Cardiac septum (tissue), 1 donor: Measurements from ENCODE around the gene RPTN. TPM values are rescaled to one million over a fixed set of nuclear protein-coding genes. Genes with fewer than 3 reads are reported as not detected.
"Not testable (repeated sequence)": the region's sequence is repeated elsewhere in the genome, so short reads cannot be mapped to it uniquely, and the experiment has no call there.

Experiments used
- DNase-seq: peaks from one replicate; pipeline ENCODE4 v3.0.0-alpha.2; 2020; ENCODE audit warnings: low spot score
- intact Hi-C: fragments of 100-400 bp; cut with DNase I; formaldehyde crosslinking; loops from one replicate; pipeline ENCODE4 v1.14.0; 2022
- total RNA-seq: library from RNA; stranded (reverse); fragmentation: NEBNext Ultra II Directional; extraction: Animal tissue kit (Norgen Biotek cat#: 25700); gene quantifications from one replicate; pipeline ENCODE4 v1.2.1, GENCODE V29; 2021
- donor health status: DM: no; HTN: no; CAD: no.

The RPTN gene
- total RNA-seq, 1 donor from 2014 or later: not detected

DNA sequence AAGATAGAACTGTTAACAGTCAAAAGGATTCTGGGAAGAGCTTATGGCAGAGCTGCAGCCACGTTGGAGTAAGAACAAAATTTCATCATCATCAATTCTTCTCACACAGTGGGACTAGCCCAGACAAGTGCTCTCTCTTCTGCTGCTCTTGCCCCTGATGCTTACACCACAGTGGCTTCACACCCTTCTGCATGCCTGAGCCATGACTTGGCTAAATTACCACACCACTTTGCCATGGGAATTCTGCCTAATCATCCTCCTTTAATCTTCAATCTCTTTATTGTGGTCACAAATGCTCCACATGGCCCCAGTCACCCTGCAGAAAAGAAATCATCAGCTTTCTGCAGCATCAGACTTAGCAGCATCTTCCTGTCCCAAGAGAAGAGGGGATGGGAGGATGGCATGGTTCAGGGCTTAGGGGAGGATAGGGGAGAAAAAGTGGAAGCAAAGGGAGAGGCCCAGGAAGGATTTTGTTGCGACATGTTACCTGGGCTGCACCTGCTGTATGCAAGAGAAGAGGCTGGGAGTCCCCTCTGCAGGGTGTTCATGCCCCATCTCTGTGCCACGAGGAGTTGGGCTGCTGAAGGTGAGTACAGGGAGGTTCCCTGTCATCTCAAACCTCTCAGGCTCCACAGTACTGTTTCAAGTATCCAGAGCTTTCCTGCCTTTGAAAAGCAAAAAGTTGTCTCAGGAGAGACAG is 9.0 kb upstream of the RPTN start:
- DNase-seq: no peak

DNA sequence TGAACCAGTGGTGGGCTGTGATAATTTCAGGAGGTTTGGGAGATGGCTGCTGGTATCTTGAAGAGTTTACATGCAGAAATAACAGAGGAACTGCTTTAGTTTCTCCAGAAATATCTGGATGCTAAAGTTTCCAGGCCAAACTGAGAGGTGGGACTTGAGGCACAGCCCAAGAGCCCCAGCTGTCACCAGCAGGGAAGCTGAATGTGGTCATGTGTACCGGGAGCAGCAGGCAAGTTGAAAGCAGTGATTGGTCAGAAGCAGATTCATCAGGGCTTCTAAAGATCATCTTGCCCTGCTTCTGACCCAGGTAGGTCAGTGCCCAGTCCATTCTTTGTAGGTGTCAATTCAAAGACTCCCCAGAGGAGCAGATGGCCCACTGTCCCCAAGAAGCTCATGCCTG is 7.9 kb upstream of the RPTN start:
- intact Hi-C loops: no loop called here
- no peak for DNase-seq

More for the DNA sequence above, 9.0 kb upstream of the RPTN start:
- intact Hi-C loops: no loop called here

DNA sequence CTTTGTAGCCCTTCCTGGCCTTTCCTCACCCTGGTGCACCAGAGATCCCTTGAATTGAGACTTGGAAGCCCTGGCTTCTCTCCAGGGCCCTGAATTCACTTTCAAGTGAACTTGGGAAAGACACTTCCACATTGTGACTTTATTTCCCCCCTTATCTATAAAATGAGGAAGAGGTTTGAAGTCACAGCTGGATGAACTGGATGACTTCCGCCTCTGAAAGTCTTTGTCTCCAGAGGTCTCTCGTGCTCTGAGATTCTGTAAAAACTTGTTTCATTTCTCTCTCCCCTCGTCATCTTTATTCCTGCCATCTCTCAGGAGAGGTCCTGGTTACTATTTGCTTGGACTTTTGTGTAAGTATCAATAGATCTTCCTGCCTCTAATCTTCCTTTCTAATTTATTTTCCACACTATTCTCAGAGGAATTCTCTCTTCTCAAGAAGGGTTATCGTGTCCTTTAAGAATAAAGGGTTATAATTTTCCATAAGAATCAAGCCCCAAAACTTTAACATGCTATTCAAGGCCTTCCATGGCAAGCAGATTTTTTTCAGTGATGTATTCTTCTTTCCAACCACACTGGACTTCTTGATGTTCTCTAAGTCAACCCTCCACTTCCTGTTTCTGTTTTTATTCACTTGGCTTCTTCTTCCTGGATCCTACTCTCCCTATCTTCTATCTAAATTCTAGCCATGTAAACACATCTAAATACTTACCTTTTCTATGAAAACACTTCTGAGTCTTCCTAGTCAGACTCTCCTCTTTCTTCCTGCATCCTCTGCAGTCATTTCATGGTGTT is 6.5 kb upstream of the RPTN start:
- no peak for DNase-seq
- intact Hi-C loops: no loop called here

DNA sequence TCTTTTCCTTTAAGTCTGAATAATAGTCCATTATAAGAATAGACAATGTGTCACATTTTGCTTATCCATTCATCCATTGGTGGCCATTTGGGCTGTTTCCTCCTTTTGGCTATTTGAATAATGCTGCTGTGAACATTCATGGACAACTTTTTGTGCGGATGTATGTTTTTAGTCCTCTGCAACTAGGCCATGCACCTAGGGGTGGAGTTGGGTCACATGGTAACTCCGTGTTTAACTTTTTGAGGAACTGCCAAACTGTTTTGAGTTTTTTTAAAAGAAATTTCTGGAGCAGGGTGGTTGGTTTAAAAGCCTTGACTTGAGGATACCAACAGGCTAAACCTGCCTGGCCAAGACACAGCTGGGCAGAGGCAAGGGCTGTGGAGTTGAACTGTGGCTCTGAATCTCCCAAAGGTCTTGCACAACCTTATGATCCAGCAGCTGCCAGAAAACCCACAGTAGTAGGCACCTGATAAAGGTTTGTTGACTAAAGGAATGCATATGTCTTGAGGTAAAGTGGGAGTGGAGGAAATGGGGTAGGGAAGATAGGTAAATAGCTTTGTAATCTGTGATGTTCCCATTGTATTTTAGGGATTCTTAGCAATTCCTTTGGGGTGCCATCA is 5.6 kb upstream of the RPTN start:
- no peak for DNase-seq
- intact Hi-C loops: no loop called here

DNA sequence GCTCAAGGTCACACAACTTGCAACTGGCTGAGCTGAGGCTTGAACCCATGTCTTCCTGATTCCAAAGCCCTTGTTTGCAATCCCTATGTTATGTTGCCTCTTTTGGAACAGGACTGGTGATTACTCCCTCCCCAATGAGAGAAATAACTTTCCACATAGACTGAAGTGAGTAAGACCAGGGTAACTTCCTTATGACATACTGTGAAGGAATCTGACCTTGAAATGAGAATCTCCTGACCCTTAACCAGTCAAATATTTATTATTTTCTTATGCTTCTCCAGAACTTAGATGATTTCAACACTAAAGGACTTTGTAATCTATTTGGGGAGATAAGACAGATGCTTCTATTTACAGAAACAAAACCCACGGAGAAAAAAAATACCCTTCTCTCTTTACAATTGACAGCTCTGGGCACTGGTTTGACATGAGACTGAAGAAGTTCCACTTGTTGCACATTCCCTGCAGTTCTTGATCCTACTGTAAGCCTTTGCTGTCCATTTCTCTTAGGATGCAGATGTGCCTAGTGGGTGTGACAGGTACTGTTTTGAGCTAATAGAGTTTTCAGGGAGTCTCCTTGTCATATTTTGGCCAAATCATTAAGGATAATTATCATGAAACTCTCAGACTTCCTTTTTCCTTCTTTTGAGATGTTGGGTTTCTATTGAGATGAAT is 3.9 kb upstream of the RPTN start:
- DNase-seq: no peak
- intact Hi-C loops: no loop called here

DNA sequence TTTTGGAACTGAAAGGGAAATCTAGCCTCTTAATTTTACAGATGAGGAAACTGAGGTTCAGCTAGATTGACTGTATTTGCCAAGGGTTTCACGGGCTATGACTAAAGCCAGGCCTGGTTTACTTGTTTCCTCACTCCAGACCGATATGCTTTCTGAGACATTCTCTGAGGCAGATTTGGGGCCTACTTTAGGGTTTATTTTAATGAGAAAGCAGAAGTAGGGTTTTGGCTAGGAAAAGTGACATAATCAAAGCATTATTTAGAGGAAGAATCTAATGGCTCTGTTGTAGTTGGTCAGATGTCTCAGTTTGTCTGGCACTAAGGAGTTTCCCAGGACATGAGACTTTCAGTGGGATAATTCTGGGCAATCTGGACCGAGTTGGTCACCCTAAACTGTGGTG is 1.5 kb upstream of the RPTN start:
- intact Hi-C loops: no loop called here
- no peak for DNase-seq

DNA sequence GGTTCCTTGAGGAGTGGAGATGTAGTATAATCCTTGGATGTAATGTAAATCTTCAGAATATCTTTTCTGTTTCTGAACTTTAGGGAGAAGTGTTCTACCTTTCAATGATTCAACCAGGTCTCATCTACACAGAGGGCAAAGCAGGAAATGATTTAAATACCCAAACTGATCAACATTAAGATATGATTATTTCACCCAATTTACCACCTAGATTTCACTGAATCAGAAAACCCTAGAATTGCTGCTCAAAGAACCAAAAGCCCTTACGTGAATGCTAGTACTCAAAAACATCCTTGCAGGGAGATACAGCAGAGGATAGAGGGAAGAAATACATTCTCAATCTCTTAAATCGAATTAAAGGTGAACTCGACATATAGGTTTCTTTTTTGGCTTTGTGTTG is 5.0 kb downstream of the RPTN start:
- intact Hi-C loops: no loop called here
- no peak for DNase-seq

DNA sequence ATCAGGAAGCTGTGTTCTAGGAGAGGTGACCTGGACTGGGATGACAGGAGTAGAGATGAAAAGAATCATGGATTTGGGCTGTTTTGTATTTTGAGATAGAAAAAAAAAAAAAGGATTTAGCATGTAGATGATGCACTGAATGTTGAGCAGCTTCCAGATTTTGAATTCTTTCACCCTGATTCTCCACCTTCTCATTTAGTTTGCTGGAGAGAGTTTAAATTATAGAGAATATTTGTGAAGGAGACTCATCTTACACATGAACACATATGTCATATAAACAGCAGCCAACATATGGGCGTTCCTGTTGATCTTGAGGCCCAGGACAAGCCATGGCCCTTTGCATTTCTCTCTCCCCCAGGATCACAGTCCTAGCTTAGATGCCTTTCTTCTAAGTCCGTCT is 7.4 kb downstream of the RPTN start:
- DNase-seq: no peak
- intact Hi-C loops: no loop called here

DNA sequence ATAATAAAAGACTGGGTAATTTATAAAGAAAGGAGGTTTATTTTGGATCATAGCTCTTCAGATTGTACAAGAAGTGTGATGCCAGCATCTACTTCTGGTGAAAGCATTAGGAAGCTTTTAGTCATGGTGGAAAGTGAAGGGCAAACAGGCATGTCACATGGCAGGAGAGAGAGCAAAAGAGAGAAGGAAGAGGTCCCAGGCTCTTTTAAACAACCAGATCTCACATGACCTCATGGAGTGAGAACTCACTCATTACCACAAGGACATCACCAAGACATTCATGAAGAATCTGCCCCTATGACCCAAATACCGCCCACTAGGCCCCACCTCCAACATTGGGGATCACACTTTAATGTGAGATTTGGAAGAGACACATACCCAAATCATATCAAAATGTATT is 10.0 kb downstream of the RPTN start:
- intact Hi-C loops: no loop called here

DNA sequence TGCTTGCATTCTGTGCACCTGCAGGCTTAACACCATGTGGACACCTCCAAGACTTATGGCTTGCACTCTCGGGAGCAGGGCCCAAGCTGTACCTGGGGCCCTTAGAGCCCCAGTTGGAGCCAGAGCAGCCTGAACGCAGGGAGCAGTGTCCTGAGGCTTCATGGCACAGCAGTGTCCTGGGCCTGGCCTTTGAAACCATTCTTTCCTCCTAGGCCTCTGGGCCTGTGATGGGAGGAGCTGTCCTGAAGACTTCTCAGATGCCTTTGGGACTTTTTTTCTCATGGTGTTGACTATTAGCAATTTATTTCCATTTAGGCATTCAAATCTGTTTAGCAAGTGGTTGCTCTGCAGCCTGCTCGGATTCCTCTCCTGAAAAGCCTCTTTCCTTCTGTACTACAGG is 11.0 kb downstream of the RPTN start:
- intact Hi-C loops: no loop called here
- DNase-seq: no peak

More for the DNA sequence above, 10.0 kb downstream of the RPTN start:
- no peak for DNase-seq

DNA sequence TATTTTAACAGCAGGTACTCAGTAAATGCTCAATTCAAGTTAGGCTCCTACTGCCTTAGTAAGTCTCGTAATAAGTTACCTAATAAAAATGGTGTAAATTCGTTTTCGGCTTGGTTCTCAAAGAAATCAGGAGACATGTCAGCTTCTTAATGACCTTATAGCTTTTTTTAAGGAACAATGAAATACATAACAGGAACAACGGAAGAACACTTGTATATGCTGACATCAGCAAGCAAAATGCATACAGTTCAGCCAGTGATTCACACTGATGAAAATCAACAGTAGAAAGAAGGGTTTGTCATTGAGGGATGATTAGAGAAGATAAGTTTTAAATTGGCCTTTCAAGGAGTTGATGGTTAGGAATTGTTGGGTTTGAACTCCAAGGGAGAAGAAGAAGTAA is 13.3 kb downstream of the RPTN start:
- intact Hi-C loops: no loop called here
- no peak for DNase-seq

DNA sequence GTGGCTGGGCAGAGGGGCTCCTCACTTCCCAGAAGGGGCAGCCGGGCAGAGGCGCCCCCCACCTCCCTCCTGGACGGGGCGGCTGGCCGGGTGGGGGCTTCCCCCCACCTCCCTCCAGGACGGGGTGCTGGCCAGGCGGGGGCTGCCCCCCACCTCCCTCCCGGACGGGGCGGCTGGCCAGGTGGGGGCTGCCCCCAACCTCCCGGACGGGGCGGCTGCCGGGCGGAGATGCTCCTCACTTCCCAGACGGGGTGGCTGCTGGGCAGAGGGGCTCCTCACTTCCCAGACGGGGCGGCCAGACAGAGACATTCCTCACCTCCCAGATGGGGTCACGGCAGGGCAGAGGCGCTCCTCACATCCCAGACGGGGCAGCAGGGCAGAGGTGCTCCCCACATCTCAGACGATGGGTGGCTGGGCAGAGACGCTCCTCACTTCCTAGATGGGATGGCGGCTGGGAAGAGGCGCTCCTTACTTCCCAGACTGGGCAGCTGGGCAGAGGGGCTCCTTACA is 14.3 kb downstream of the RPTN start:
- not testable (repeated sequence) for DNase-seq
- intact Hi-C loops: loop anchor here (5.0 kb wide), 1 partner anchor 298 kb away; no protein-coding TSS in a partner anchor

DNA sequence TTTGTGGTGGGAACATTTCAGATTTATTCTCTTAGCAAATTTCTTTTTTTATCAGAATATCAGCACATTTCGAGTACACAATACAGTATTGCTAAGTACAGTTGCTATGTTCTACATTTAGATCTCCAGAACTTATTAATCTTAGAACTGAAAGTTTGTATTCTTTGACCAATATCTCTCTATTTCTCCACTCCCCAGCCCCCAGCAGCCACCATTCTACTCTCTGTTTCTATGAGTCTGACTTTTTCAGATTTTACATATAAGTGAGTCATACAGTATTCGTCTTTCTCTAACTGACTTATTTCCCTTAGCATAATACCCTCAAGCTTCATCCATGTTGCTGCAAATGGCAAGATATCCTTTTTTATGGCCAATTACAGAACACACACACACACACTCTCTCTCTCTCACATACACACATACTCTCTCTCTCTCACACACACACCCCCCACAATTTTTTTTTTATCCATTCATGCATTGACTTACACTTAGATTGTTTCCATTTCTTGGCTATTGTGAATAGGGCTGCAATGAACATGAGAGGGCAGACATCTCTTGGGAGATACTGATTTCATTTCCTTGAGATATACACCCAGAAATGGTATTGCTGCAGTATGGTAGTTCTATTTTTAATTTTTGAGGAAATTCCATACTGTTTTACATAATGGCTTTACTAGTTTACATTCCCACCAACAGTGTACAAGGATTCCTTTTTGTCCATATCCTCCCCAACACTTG is 15.7 kb downstream of the RPTN start:
- intact Hi-C loops: loop anchor here (5.0 kb wide), 1 partner anchor 299 kb away; no protein-coding TSS in a partner anchor
- no peak for DNase-seq

DNA sequence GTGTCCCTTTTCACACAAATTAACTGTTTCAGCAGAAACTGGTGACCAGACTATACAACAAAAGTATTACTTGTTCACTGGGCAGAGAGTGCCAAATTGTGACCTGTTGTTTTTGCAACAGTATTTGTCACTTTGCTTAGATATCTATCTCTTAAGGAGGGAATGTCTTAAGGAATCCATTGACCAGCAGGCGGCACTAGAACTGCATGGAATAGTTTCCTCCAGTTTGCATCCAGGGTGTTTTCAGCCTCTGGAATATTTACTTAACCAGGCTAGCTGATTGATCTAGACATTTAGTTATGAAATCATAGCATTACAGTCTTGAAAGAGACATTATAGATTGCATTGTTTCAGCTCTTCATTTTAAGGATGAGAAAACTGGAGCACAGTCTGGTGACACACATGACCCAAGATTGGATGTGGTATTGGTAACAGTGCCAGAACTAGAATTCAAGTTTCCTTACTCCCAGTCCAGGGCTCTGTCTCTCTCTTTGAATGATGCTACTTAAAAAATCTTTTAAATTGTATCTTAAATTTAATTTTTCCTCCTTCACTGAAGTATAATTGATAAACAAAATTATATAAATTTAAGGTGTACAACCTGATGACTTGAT is 16.9 kb downstream of the RPTN start:
- no peak for DNase-seq
- intact Hi-C loops: loop anchor here (2.0 to 5.0 kb wide), 2 partner anchors 43 to 300 kb away; no protein-coding TSS in a partner anchor

DNA sequence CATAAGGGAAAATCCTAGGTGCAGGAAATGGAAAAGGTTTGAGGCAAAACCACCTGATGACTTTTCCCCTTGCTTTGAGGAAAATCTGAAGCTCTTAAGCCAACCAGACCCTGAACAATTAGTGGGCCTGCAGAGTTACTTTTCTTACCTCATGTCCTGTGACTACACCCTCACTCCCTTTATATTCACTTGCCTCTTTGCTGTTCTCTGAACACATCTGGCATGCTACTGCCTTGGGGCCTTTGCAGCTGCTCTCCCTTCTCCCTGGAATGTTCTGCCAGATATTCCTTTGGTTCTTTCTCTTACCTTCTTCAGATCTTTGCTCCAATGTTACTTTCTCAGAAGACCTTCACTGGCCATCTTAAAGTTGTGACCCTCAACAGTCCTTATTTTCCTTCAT is 21.8 kb downstream of the RPTN start:
- DNase-seq: no peak
- intact Hi-C loops: no loop called here

DNA sequence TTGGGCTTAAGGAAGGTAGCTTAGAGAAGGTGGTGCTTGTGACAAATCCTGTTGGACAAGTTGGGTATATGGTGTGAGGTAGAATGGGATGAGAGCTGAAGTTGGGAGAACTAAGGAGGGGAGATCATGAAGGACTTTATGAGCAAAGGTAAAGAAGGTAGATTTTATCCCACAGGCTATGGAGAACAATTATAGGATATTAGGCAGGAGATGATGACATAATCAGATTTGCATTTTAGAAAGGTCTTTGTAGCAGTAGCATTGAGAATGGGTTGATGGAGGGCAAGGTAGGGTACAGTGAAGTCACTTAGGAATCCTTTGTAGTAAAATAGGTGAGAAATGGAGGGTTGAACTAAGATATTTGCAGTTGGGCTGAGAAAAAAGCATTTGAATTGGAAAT is 28.8 kb downstream of the RPTN start:
- DNase-seq: no peak
- intact Hi-C loops: no loop called here

DNA sequence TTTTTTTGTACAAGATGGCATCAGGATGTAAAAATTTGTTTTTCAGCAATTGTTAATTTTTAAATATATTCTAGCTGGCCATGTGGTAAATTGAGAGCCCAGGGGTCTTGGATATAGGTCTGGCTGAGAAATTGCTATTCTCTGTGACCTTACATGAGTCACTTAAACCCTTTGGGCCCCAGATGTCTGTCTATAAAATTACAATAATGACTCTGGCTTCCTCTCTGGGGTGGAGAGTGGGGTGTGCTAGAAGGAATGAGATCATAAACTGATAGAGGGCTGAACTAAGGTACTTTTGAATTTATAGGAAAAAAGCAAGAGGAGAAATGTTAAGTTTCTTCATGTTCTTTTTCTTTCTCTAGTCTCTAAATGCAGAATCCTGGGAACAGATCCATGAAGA is 31.4 kb downstream of the RPTN start:
- DNase-seq: no peak
- intact Hi-C loops: no loop called here

DNA sequence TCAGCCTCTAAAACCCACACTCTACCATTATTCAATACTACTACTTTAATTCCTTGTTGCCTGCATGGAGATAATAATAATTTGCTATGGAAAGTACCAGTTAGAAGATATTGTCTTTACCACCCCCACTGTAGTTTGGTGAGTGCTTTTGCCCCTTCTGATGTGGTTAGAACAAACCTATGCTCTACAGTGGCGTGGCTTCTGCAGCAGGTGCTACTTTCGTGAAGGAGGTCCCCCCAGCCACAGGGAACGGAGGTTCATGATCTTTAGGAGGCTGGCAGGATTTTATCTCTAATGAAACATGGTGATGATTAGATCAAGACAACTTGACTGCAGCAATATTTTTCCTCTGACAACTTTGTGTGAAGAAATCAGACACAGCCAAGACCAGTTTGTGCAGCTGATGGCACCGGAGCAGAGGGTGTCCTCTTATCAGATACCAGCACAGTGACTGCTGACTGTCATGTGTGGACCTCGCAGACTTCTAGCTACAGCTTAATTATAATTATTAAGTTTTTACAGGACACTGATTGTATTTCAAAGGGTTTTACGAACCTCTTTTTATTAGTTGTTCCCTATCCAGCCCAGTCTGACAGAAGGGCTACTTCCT is 33.1 kb downstream of the RPTN start:
- DNase-seq: no peak
- intact Hi-C loops: no loop called here
